Measurements from ENCODE around the gene CNIH1. TPM values are rescaled to one million over a fixed set of nuclear protein-coding genes. Genes with fewer than 3 reads are reported as not detected.
"Not testable (repeated sequence)": the region's sequence is repeated elsewhere in the genome, so short reads cannot be mapped to it uniquely, and the experiment has no call there.

The CNIH1 gene
- total and polyA plus RNA-seq, 2 experiments from 2014 or later: 87.2 to 87.3 TPM

- no peaks in the 10 kb centered on the region for H3K36me3 ChIP-seq
- H3K27ac ChIP-seq: no peak overlapping the region
- peaks cover 6% of the 10 kb centered on the region for H3K4me1 ChIP-seq (ENCODE audit: low read depth)
- H3K4me3 ChIP-seq: no peak overlapping the region
- no peak for TF ChIP-seq CTCF (IDR thresholded peaks at IDR 0.05; ENCODE audit: low read depth, low read length)
- no peaks in the 10 kb centered on the region for H3K27me3 ChIP-seq
- DNase-seq (ENCODE audit: low read depth in 1 of 2, low spot score in 1 of 2): no peak
- H3K9me3 ChIP-seq (ENCODE audit: low read depth): no peaks in the 10 kb centered on the region
These were observed 45.5 kb downstream of the CNIH1 start for GRCh38 chr14:54395716-54396115.

GRCh38 chr14:54395284-54395683 lies 45.9 kb downstream of the CNIH1 start:
- no peaks in the 10 kb centered on the region for H3K36me3 ChIP-seq
- no peak overlapping the region for H3K27ac ChIP-seq
- H3K4me3 ChIP-seq: no peak overlapping the region
- H3K4me1 ChIP-seq (ENCODE audit: low read depth): peaks cover 6% of the 10 kb centered on the region
- DNase-seq (ENCODE audit: low read depth in 1 of 2, low spot score in 1 of 2): no peak
- no peak for TF ChIP-seq CTCF (IDR thresholded peaks at IDR 0.05; ENCODE audit: low read depth, low read length)
- H3K27me3 ChIP-seq: no peaks in the 10 kb centered on the region
- no peaks in the 10 kb centered on the region for H3K9me3 ChIP-seq (ENCODE audit: low read depth)

- DNase-seq (ENCODE audit: low read depth in 1 of 2, low spot score in 1 of 2): no peak
- H3K27ac ChIP-seq: no peak overlapping the region
- no peak overlapping the region for H3K4me3 ChIP-seq
- no peaks in the 10 kb centered on the region for H3K36me3 ChIP-seq
- no peaks in the 10 kb centered on the region for H3K9me3 ChIP-seq (ENCODE audit: low read depth)
- H3K4me1 ChIP-seq (ENCODE audit: low read depth): peaks cover 6% of the 10 kb centered on the region
- TF ChIP-seq CTCF (IDR thresholded peaks at IDR 0.05; ENCODE audit: low read depth, low read length): no peak
- H3K27me3 ChIP-seq: no peaks in the 10 kb centered on the region
These were observed 46.6 kb downstream of the CNIH1 start for GRCh38 chr14:54394596-54394995.

GRCh38 chr14:54392986-54393884 lies 47.9 kb downstream of the CNIH1 start:
- not testable (repeated sequence) for H3K9me3 ChIP-seq (ENCODE audit: low read depth); H3K4me3 ChIP-seq; H3K27ac ChIP-seq; DNase-seq (ENCODE audit: low read depth in 1 of 2, low spot score in 1 of 2); H3K27me3 ChIP-seq; H3K4me1 ChIP-seq (ENCODE audit: low read depth); H3K36me3 ChIP-seq

GRCh38 chr14:54392131-54392859 lies 48.9 kb downstream of the CNIH1 start:
- H3K27ac ChIP-seq: no peak overlapping the region
- H3K27me3 ChIP-seq: no peaks in the 10 kb centered on the region
- no peaks in the 10 kb centered on the region for H3K36me3 ChIP-seq
- no peak overlapping the region for H3K4me3 ChIP-seq
- TF ChIP-seq CTCF (IDR thresholded peaks at IDR 0.05; ENCODE audit: low read depth, low read length): no peak
- DNase-seq (ENCODE audit: low read depth in 1 of 2, low spot score in 1 of 2): no peak
- H3K9me3 ChIP-seq (ENCODE audit: low read depth): no peaks in the 10 kb centered on the region
- no peaks in the 10 kb centered on the region for H3K4me1 ChIP-seq (ENCODE audit: low read depth)

GRCh38 chr14:54387328-54387727 lies 53.8 kb downstream of the CNIH1 start:
- Histone ChIP-seq H3K27me3 (no peaks in the 10 kb centered on the region), H3K9me3 (ENCODE audit: low read depth) (no peaks in the 10 kb centered on the region), H3K27ac (no peak overlapping the region), H3K36me3 (no peaks in the 10 kb centered on the region), H3K4me1 (ENCODE audit: low read depth) (no peaks in the 10 kb centered on the region), H3K4me3 (no peak overlapping the region)
- DNase-seq (ENCODE audit: low read depth in 1 of 2, low spot score in 1 of 2): no peak
- TF ChIP-seq CTCF (IDR thresholded peaks at IDR 0.05; ENCODE audit: low read depth, low read length): no peak
